K562 (cell line): ENCODE measurements around the gene KXD1. TPM values are rescaled to one million over a fixed set of nuclear protein-coding genes. Genes with fewer than 3 reads are reported as not detected.

ENCODE experiments used
- ADNP ChIP-seq: fragments of 200-800 bp; sonication (Bioruptor generic); IDR thresholded peaks from 2 replicates; pipeline ENCODE4 v1.6.1; 2016; ENCODE audit warnings: missing genetic modification characterization, missing compliant biosample characterization
- CREM ChIP-seq: IDR thresholded peaks from 2 replicates; pipeline ENCODE4 v1.6.1; 2014; ENCODE audit warnings: antibody characterized with exemption, low read depth
- ELF4 ChIP-seq: fragments of 450-650 bp; formaldehyde crosslinking; IDR thresholded peaks from 2 replicates; pipeline ENCODE4 v1.4.0; 2022; ENCODE audit warnings: missing genetic modification characterization
- HNRNPUL1 ChIP-seq: fragments of 200-400 bp; formaldehyde crosslinking; IDR thresholded peaks from 2 replicates; pipeline ENCODE4 v1.6.1; 2017; ENCODE audit warnings: low read length
- MTA2 ChIP-seq: fragments of 450-650 bp; IDR thresholded peaks from 2 replicates; pipeline ENCODE4 v1.6.1; 2016; ENCODE audit warnings: low read depth
- MYC ChIP-seq, 2 experiments: fragments of 250-450 bp in 1 of 2; sonication (Bioruptor Pico) in 1 of 2; IDR thresholded peaks; 2 replicates each; pipeline versions ENCODE4 v1.5.1 to v1.6.1; 2012 to 2021; ENCODE audit warnings: low read depth in 2 of 2, borderline replicate concordance in 1 of 2, improper control_type of control experiment in 1 of 2, low read length in 1 of 2, mild to moderate bottlenecking in 1 of 2, moderate library complexity in 1 of 2
- NR2C2 ChIP-seq, 2 experiments: fragments of 200-800 bp in 1 of 2; sonication (Bioruptor generic) in 1 of 2; sonication (generic) in 1 of 2; formaldehyde crosslinking in 1 of 2; IDR thresholded peaks; 2 replicates each; pipeline versions ENCODE4 v1.6.1 to v1.8.0; 2016 to 2022; ENCODE audit warnings: mild to moderate bottlenecking in 1 of 2, missing compliant biosample characterization in 1 of 2, missing genetic modification characterization in 1 of 2, missing genetic modification reagents in 1 of 2
- POLR2AphosphoS5 ChIP-seq: IDR thresholded peaks from 2 replicates; pipeline ENCODE4 v1.6.1; 2011; ENCODE audit warnings: mild to moderate bottlenecking, low read depth, low read length, moderate library complexity; ENCODE audit not compliant: control insufficient read depth, insufficient read depth
- POU5F1 ChIP-seq: fragments of 150-350 bp; IDR thresholded peaks from 2 replicates; pipeline ENCODE4 v1.6.1; 2014; ENCODE audit warnings: borderline replicate concordance, low read length, low read depth, mild to moderate bottlenecking; ENCODE audit not compliant: partially characterized antibody
- RBFOX2 ChIP-seq: fragments of 200-400 bp; formaldehyde crosslinking; IDR thresholded peaks from 2 replicates; pipeline ENCODE4 v1.6.1; 2017; ENCODE audit warnings: low read depth, mild to moderate bottlenecking, low read length, moderate library complexity
- STAT5A ChIP-seq: IDR thresholded peaks from 2 replicates; pipeline ENCODE4 v1.6.1; 2012; ENCODE audit warnings: low read length, inconsistent platforms, borderline replicate concordance
- TEAD1 ChIP-seq, 2 experiments: fragments of 450-650 bp in 1 of 2; sonication (generic) in 1 of 2; formaldehyde crosslinking; IDR thresholded peaks; 2 replicates each; pipeline versions ENCODE4 v1.4.0 to v1.8.0; 2020 to 2022; ENCODE audit warnings: mild to moderate bottlenecking in 2 of 2, missing genetic modification reagents in 1 of 2
- TRIM24 ChIP-seq, 2 experiments: fragments of 450-650 bp; IDR thresholded peaks; 2 replicates each; pipeline ENCODE4 v1.6.1; 2016
- ZNF175 ChIP-seq: fragments of 200-800 bp; sonication (Bioruptor generic); IDR thresholded peaks from 2 replicates; pipeline ENCODE4 v1.6.1; 2016; ENCODE audit warnings: low read depth, mild to moderate bottlenecking, missing genetic modification characterization, missing compliant biosample characterization
- polyA plus RNA-seq, 8 experiments: library from polyadenylated mRNA; depleted of rRNA in 4 of 8; stranded (reverse) in 5 of 8; unstranded in 3 of 8; fragments of >200 nt; fragmentation: Nextera tagmentation in 2 of 8; fragmentation: Illumina TruSeq in 1 of 8; extraction: Ambion mirVana in 2 of 8; extraction: Trizol in 1 of 8; gene quantifications; 2 replicates each; pipeline versions ENCODE4 v1.2.1 to v1.2.3, GENCODE V29; 2011 to 2014; ENCODE audit warnings: inconsistent platforms in 1 of 8, missing spikeins in 1 of 8
- total RNA-seq, 7 experiments: library from RNA; depleted of rRNA in 6 of 7; stranded (reverse); fragments of >200 nt in 6 of 7; fragmentation: Illumina TruSeq in 2 of 7; extraction: Trizol in 2 of 7; gene quantifications; 2 replicates each; pipeline versions ENCODE4 v1.2.1 to v1.2.3, GENCODE V29; 2011 to 2021; ENCODE audit warnings: low replicate concordance in 1 of 7
- TF ChIP-seq, protein P1 (sequence below): fragments of 250-450 bp; sonication (Bioruptor Pico); IDR thresholded peaks from 2 replicates; pipeline ENCODE4 v1.4.0; 2020
- TF ChIP-seq, protein P2 (sequence below): IDR thresholded peaks from 2 replicates; pipeline ENCODE4 v1.6.1; 2014; ENCODE audit warnings: antibody characterized with exemption
- TF ChIP-seq, protein P3 (sequence below), 2 experiments: fragments of 450-650 bp; conservative IDR thresholded peaks; 2 replicates each; pipeline ENCODE4 v1.6.1; 2017; ENCODE audit warnings: mild to moderate bottlenecking in 2 of 2, moderate library complexity in 2 of 2
- TF ChIP-seq, protein P4 (sequence below): fragments of 450-650 bp; IDR thresholded peaks from 2 replicates; pipeline ENCODE4 v1.7.1; 2018; ENCODE audit warnings: mild to moderate bottlenecking, low read depth; ENCODE audit not compliant: partially characterized antibody

Gene KXD1
- total and polyA plus RNA-seq, 9 of the 15 experiments (the other 6 are each of a cell fraction or from before 2014, with no cell fraction given): 21.9 to 210 (median 118) TPM

DNA sequence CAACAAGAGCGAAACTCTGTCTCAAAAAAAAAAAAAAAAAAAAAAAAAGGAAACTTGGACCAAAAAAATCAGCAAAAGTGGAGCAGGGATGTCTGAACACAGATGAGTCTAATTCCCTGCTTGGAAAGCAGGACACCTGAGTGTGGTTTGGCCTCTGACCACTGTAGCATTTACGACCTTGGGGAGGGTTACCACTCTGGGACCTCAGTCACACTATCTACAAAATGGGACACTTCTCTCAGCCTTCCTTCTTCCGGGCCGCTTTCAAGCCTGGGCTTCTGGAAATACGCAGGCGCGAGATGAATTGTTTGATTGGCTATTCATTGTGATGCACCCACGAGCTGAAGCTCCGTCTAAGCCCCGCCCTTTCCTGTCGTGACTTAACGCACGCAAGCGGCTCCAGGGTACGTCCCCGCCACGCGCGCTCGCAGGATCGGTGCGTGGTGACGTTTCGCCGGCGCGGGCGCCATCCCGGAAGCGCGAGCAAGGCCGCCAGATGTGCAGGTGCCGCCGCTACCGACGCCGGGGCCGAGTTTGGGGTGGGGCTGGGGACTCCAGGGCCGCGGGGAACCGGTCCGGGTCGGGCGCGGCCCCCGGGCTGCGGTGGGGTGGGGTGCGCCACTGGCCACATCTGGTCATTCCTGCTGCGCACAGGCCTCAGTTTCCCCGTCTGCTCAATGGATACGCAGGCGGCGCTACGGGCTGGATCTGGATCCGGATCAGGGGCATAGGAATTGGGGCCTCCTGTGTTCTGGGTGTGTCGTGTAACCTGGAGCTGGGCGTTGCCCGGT is at the start of gene KXD1 (continued):
- TF ChIP-seq ZNF175 (CRISPR knock-in tag) (no peak), TEAD1 (CRISPR knock-in tag; IDR thresholded peaks at IDR 0.05) (0 out of 4 replicates have a peak, but pooled peaks of 1 of the 2 experiments have one; percentile 20), STAT5A (0 out of 2 replicates have a peak, but pooled peaks have one; percentile 20), RBFOX2 (peak; percentile 94), POU5F1 (no peak), ELF4 (CRISPR knock-in tag) (peak; percentile 29; the same call in 1 of the 2 replicates), HNRNPUL1 (no peak), CREM (peak; percentile 95), MTA2 (peak; percentile 40; the same call in 1 of the 2 replicates), NR2C2 (CRISPR knock-in tag; IDR thresholded peaks at IDR 0.05) (no peak), NR2C2 (tag; IDR thresholded peaks at IDR 0.05) (peak; percentile 68), POLR2AphosphoS5 (peak; percentile 72; the same call in 1 of the 2 replicates), MYC (IDR thresholded peaks at IDR 0.05; ENCODE audit: low read depth, low read length) (peak; percentile 93), MYC (CRISPR knock-in tag; IDR thresholded peaks at IDR 0.05; ENCODE audit: borderline replicate concordance, low read depth) (no peak), TRIM24 (IDR thresholded peaks at IDR 0.05) (0 out of 4 replicates have a peak, but pooled peaks of 1 of the 2 experiments have one; percentile 26), ADNP (peak; percentile 99)
- TF ChIP-seq, protein P1, sequence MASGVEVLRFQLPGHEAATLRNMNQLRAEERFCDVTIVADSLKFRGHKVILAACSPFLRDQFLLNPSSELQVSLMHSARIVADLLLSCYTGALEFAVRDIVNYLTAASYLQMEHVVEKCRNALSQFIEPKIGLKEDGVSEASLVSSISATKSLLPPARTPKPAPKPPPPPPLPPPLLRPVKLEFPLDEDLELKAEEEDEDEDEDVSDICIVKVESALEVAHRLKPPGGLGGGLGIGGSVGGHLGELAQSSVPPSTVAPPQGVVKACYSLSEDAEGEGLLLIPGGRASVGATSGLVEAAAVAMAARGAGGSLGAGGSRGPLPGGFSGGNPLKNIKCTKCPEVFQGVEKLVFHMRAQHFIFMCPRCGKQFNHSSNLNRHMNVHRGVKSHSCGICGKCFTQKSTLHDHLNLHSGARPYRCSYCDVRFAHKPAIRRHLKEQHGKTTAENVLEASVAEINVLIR (CRISPR knock-in tag): peak; percentile 71
- TF ChIP-seq, protein P2, sequence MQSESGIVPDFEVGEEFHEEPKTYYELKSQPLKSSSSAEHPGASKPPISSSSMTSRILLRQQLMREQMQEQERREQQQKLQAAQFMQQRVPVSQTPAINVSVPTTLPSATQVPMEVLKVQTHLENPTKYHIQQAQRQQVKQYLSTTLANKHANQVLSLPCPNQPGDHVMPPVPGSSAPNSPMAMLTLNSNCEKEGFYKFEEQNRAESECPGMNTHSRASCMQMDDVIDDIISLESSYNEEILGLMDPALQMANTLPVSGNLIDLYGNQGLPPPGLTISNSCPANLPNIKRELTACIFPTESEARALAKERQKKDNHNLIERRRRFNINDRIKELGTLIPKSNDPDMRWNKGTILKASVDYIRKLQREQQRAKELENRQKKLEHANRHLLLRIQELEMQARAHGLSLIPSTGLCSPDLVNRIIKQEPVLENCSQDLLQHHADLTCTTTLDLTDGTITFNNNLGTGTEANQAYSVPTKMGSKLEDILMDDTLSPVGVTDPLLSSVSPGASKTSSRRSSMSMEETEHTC: no peak
- TF ChIP-seq, protein P3, sequence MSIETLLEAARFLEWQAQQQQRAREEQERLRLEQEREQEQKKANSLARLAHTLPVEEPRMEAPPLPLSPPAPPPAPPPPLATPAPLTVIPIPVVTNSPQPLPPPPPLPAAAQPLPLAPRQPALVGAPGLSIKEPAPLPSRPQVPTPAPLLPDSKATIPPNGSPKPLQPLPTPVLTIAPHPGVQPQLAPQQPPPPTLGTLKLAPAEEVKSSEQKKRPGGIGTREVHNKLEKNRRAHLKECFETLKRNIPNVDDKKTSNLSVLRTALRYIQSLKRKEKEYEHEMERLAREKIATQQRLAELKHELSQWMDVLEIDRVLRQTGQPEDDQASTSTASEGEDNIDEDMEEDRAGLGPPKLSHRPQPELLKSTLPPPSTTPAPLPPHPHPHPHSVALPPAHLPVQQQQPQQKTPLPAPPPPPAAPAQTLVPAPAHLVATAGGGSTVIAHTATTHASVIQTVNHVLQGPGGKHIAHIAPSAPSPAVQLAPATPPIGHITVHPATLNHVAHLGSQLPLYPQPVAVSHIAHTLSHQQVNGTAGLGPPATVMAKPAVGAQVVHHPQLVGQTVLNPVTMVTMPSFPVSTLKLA (conservative IDR thresholded peaks at IDR 0.05): peak; percentile 89 to 94
- TF ChIP-seq, protein P4, sequence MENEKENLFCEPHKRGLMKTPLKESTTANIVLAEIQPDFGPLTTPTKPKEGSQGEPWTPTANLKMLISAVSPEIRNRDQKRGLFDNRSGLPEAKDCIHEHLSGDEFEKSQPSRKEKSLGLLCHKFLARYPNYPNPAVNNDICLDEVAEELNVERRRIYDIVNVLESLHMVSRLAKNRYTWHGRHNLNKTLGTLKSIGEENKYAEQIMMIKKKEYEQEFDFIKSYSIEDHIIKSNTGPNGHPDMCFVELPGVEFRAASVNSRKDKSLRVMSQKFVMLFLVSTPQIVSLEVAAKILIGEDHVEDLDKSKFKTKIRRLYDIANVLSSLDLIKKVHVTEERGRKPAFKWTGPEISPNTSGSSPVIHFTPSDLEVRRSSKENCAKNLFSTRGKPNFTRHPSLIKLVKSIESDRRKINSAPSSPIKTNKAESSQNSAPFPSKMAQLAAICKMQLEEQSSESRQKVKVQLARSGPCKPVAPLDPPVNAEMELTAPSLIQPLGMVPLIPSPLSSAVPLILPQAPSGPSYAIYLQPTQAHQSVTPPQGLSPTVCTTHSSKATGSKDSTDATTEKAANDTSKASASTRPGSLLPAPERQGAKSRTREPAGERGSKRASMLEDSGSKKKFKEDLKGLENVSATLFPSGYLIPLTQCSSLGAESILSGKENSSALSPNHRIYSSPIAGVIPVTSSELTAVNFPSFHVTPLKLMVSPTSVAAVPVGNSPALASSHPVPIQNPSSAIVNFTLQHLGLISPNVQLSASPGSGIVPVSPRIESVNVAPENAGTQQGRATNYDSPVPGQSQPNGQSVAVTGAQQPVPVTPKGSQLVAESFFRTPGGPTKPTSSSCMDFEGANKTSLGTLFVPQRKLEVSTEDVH: peak; percentile 70
